SK-N-SH (cell line): ENCODE results near the gene NLK. TPM values are rescaled to one million over a fixed set of nuclear protein-coding genes. Genes with fewer than 3 reads are reported as not detected.

Experiments
- CTCF ChIA-PET: fragments of 300-600, 350-600 bp; formaldehyde crosslinking; extraction: SDS; loops from one replicate; lab custom pipeline; 2021; lab: Yijun Ruan, JAX
- POLR2A ChIA-PET: fragments of 350-600 bp; sonication (Branson Sonifier 250); formaldehyde crosslinking; extraction: SDS; loops from one replicate; lab custom pipeline; 2020; ENCODE audit warnings: antibody characterized with exemption, inconsistent platforms; lab: Yijun Ruan, JAX
- DNase-seq: peaks from one replicate; pipeline ENCODE4 v3.0.0; 2012
- H2AFZ ChIP-seq: fragments of 200-600 bp; sonication (generic); 2 replicates; pipeline ENCODE4 v1.8.1; 2016; ENCODE audit warnings: antibody characterized with exemption, mild to moderate bottlenecking, low read depth
- H3F3A ChIP-seq: fragments of 200-600 bp; sonication (generic); replicated peaks from 2 replicates; pipeline ENCODE3; 2016; ENCODE audit warnings: antibody characterized with exemption, mild to moderate bottlenecking; ENCODE audit not compliant: insufficient read depth
- H3K27ac ChIP-seq, 2 experiments: fragments of 200-500 bp in 1 of 2; fragments of 200-600 bp in 1 of 2; sonication (Bioruptor generic) in 1 of 2; sonication (generic), shearing (Covaris generic) in 1 of 2; 2 replicates each; pipeline versions ENCODE4 v1.5.1 to v1.6.1; 2014 to 2016; ENCODE audit warnings: low read depth in 2 of 2, inconsistent platforms in 1 of 2, low read length in 1 of 2, mild to moderate bottlenecking in 1 of 2, mixed read lengths in 1 of 2
- H3K27me3 ChIP-seq: fragments of 200-600 bp; sonication (generic), shearing (Covaris generic); 2 replicates; pipeline ENCODE4 v1.6.1; 2016; ENCODE audit warnings: mixed run types; ENCODE audit not compliant: insufficient read depth
- H3K36me3 ChIP-seq, 2 experiments: fragments of 200-500 bp in 1 of 2; fragments of 200-600 bp in 1 of 2; sonication (Bioruptor generic) in 1 of 2; sonication (generic) in 1 of 2; replicated peaks in 1 of 2; 2 replicates each; pipeline versions ENCODE3 to v1.5.1; 2014 to 2016; ENCODE audit warnings: low read length in 1 of 2, mild to moderate bottlenecking in 1 of 2; ENCODE audit not compliant: insufficient read depth in 2 of 2, control insufficient read depth in 1 of 2
- H3K4me1 ChIP-seq, 2 experiments: fragments of 200-500 bp in 1 of 2; fragments of 200-600 bp in 1 of 2; sonication (Bioruptor generic) in 1 of 2; sonication (generic), shearing (Covaris generic) in 1 of 2; 2 replicates each; pipeline versions ENCODE4 v1.5.1 to v1.6.1; 2014 to 2016; ENCODE audit warnings: low read depth in 1 of 2, low read length in 1 of 2, mixed run types in 1 of 2; ENCODE audit not compliant: insufficient read depth in 2 of 2, control insufficient read depth in 1 of 2
- H3K4me2 ChIP-seq: fragments of 200-600 bp; sonication (generic), shearing (Covaris generic); 2 replicates; pipeline ENCODE4 v1.6.1; 2017; ENCODE audit warnings: mixed run types
- H3K4me3 ChIP-seq, 2 experiments: fragments of 200-500 bp in 1 of 2; fragments of 200-600 bp in 1 of 2; sonication (Bioruptor generic) in 1 of 2; sonication (generic), shearing (Covaris generic) in 1 of 2; 2 replicates each; pipeline versions ENCODE4 v1.5.1 to v1.8.1; 2014 to 2016; ENCODE audit warnings: low read depth in 2 of 2, inconsistent platforms in 1 of 2, low read length in 1 of 2, mild to moderate bottlenecking in 1 of 2, mixed read lengths in 1 of 2, moderate library complexity in 1 of 2
- H3K79me2 ChIP-seq: fragments of 200-600 bp; sonication (generic); 2 replicates; pipeline ENCODE4 v1.8.1; 2017; ENCODE audit warnings: mild to moderate bottlenecking; ENCODE audit not compliant: insufficient read depth
- H3K9ac ChIP-seq: fragments of 200-600 bp; sonication (generic); 2 replicates; pipeline ENCODE4 v1.6.1; 2017; ENCODE audit warnings: mixed run types
- H3K9me2 ChIP-seq: fragments of 200-600 bp; sonication (generic); 2 replicates; pipeline ENCODE4 v1.6.1; 2017; ENCODE audit warnings: mixed run types
- H3K9me3 ChIP-seq: fragments of 200-600 bp; sonication (generic); 2 replicates; pipeline ENCODE4 v1.6.1; 2017; ENCODE audit warnings: mixed run types, mild to moderate bottlenecking, moderate library complexity
- H4K20me1 ChIP-seq: fragments of 200-600 bp; sonication (generic); 2 replicates; pipeline ENCODE4 v1.6.1; 2017; ENCODE audit warnings: mild to moderate bottlenecking, mixed run types; ENCODE audit not compliant: insufficient read depth
- CTCF ChIP-seq: fragments of 200-600 bp; sonication (generic); IDR thresholded peaks from 2 replicates; pipeline ENCODE4 v1.6.1; 2017; ENCODE audit warnings: antibody characterized with exemption, mild to moderate bottlenecking, moderate library complexity
- ELF1 ChIP-seq: IDR thresholded peaks from 2 replicates; pipeline ENCODE4 v1.4.0; 2012
- EP300 ChIP-seq, 2 experiments: IDR thresholded peaks; 2 replicates each; pipeline versions ENCODE4 v1.4.0 to v1.6.1; 2012; ENCODE audit warnings: borderline replicate concordance in 1 of 2, low read depth in 1 of 2, low read length in 1 of 2
- GATA2 ChIP-seq: sonication (generic); formaldehyde crosslinking; IDR thresholded peaks from 2 replicates; pipeline ENCODE4 v1.5.0; 2020; ENCODE audit warnings: mild to moderate bottlenecking, missing genetic modification reagents
- MAX ChIP-seq: IDR thresholded peaks from 2 replicates; pipeline ENCODE4 v1.4.0; 2012; ENCODE audit warnings: low read depth
- POLR2AphosphoS5 ChIP-seq: IDR thresholded peaks from 2 replicates; pipeline ENCODE4 v1.6.1; 2012; ENCODE audit warnings: low read depth, low read length
- RAD21 ChIP-seq: IDR thresholded peaks from 2 replicates; pipeline ENCODE4 v1.6.1; 2012; ENCODE audit warnings: mild to moderate bottlenecking, low read length
- SIN3A ChIP-seq: IDR thresholded peaks from 2 replicates; pipeline ENCODE4 v1.6.1; 2012; ENCODE audit warnings: low read depth, mild to moderate bottlenecking, low read length, moderate library complexity, borderline replicate concordance
- TAF1 ChIP-seq: IDR thresholded peaks from 2 replicates; pipeline ENCODE4 v1.6.1; 2012; ENCODE audit warnings: low read depth, mild to moderate bottlenecking, low read length, moderate library complexity, borderline replicate concordance
- WGBS: methylation state at CpG from one replicate; pipeline ENCODE4 v1.1.6; 2017; ENCODE audit warnings: low lambda C conversion rate; 5-methylcytosine and 5-hydroxymethylcytosine counted together
- polyA plus RNA-seq, 3 experiments: library from polyadenylated mRNA; depleted of rRNA; stranded (reverse); fragments of >200 nt; gene quantifications; 2 replicates each; pipeline ENCODE4 v1.2.3, GENCODE V29; 2012

NLK gene
- polyA plus RNA-seq, 1 of the 3 experiments (the other 2 are of a cell fraction), result 12.3 TPM

- ChIA-PET POLR2A (no interaction called here), CTCF (no interaction called here)
- 96% methylated on average over 3 of the region's 3 CpGs for WGBS
- Histone ChIP-seq H3K27ac (no peak overlapping the region), H3K9me2 (no peaks in the 10 kb centered on the region), H3K9ac (no peak overlapping the region), H3K27me3 (no peaks in the 10 kb centered on the region), H3K4me1 (peaks cover 6 to 20% of the 10 kb centered on the region in 2 experiments; a peak in 3 of 4 replicates), H3K4me2 (peak overlapping the region; percentile 88), H3K79me2 (peaks cover 85% of the 10 kb centered on the region), H3K36me3 (peaks cover 5 to 8% of the 10 kb centered on the region in 2 experiments), H4K20me1 (peaks cover 56% of the 10 kb centered on the region), H3F3A (peaks cover 3% of the 10 kb centered on the region), H2AFZ (no peak overlapping the region), H3K4me3 (0 out of 4 replicates have a peak overlapping the region, but pooled peaks of 1 of the 2 experiments have one; percentile 67), H3K9me3 (no peaks in the 10 kb centered on the region)
- TF ChIP-seq CTCF (no peak), SIN3A (no peak), POLR2AphosphoS5 (no peak), MAX (no peak), RAD21 (no peak), ELF1 (no peak), EP300 (IDR thresholded peaks at IDR 0.05; ENCODE audit: borderline replicate concordance in 1 of 2, low read depth in 1 of 2, low read length in 1 of 2) (no peak)
- no peak for DNase-seq
Measured at GRCh38 chr17:28045304-28045703, 2.8 kb downstream of the NLK start.

GRCh38 chr17:28046034-28046825 is 3.8 kb downstream of the NLK start:
- H3K27me3 ChIP-seq, result no peaks in the 10 kb centered on the region
- no peak overlapping the region for H3K27ac ChIP-seq
- no peaks in the 10 kb centered on the region for H3F3A ChIP-seq
- WGBS, result 92% methylated on average over 3 of the region's 3 CpGs
- ChIA-PET POLR2A (no interaction called here), CTCF (no interaction called here)
- peaks cover 94% of the 10 kb centered on the region for H3K79me2 ChIP-seq
- DNase-seq, result no peak
- H3K4me2 ChIP-seq, result peak overlapping the region; percentile 88; the same call in 1 of the 2 replicates
- H3K9ac ChIP-seq, result no peak overlapping the region
- peaks cover 5 to 8% of the 10 kb centered on the region in 2 experiments for H3K36me3 ChIP-seq
- H2AFZ ChIP-seq, result no peak overlapping the region
- H3K4me3 ChIP-seq, result no peak overlapping the region
- H3K9me3 ChIP-seq, result no peaks in the 10 kb centered on the region
- H4K20me1 ChIP-seq, result peaks cover 63% of the 10 kb centered on the region
- peaks cover 6 to 20% of the 10 kb centered on the region in 2 experiments; a peak in 3 of 4 replicates for H3K4me1 ChIP-seq
- TF ChIP-seq GATA2 (CRISPR knock-in tag) (peak; percentile 15; the same call in 1 of the 2 replicates), TAF1 (no peak)
- H3K9me2 ChIP-seq, result no peaks in the 10 kb centered on the region
